GM19193 (cell line): ENCODE data around the gene CMC4.

ENCODE experiments used
- POLR2A ChIP-seq: IDR thresholded peaks from 4 replicates; pipeline ENCODE4 v1.6.1; 2011; ENCODE audit not compliant: insufficient read depth, insufficient read length; ENCODE audit errors: extremely low read depth

The CMC4 gene

GRCh38 chrX:155070975-155071693 is at the start of gene CMC4, which contains the start of the genes BRCC3 and MTCP1:
Gene CMC4, minus strand, starts transcription at chrX:155071136. Its CDS starts 7,113 bp downstream, at chrX:155064023.
Gene BRCC3, plus strand, starts transcription at chrX:155071508. Its CDS starts 20 bp downstream, at chrX:155071528.
Gene MTCP1, minus strand, starts transcription at chrX:155071136. Its CDS starts 5,126 bp downstream, at chrX:155066010.
- TF ChIP-seq POLR2A = peak; percentile 71

GRCh38 chrX:155115174-155115819 is 44.4 kb upstream of the CMC4 start:
- no peak for TF ChIP-seq POLR2A

GRCh38 chrX:155113097-155113496 is 42.2 kb upstream of the CMC4 start:
- TF ChIP-seq POLR2A = no peak

GRCh38 chrX:155112171-155112570 is 41.2 kb upstream of the CMC4 start:
- TF ChIP-seq POLR2A = no peak

GRCh38 chrX:155108427-155108826 is 37.5 kb upstream of the CMC4 start:
- no peak for TF ChIP-seq POLR2A

GRCh38 chrX:155105919-155106318 is 35.0 kb upstream of the CMC4 start:
- no peak for TF ChIP-seq POLR2A

- no peak for TF ChIP-seq POLR2A
Observed at GRCh38 chrX:155094468-155095061, 23.6 kb upstream of the CMC4 start.

- no peak for TF ChIP-seq POLR2A
Observed at GRCh38 chrX:155086961-155087735, 16.2 kb upstream of the CMC4 start.

GRCh38 chrX:155086202-155086840 is 15.4 kb upstream of the CMC4 start:
- no peak for TF ChIP-seq POLR2A

- TF ChIP-seq POLR2A = no peak
Observed at GRCh38 chrX:155071694-155072280, 851 bp upstream of the CMC4 start.

- TF ChIP-seq POLR2A = no peak
Observed at GRCh38 chrX:155070663-155070974, 317 bp downstream of the CMC4 start.

- TF ChIP-seq POLR2A = no peak
Observed at GRCh38 chrX:155070038-155070437, 898 bp downstream of the CMC4 start.

GRCh38 chrX:155069414-155069813 is 1.5 kb downstream of the CMC4 start:
- no peak for TF ChIP-seq POLR2A

- no peak for TF ChIP-seq POLR2A
Observed at GRCh38 chrX:155068165-155068564, 2.8 kb downstream of the CMC4 start.
